ENCODE data around the gene SLC22A7. TPM values are rescaled to one million over a fixed set of nuclear protein-coding genes. Genes with fewer than 3 reads are reported as not detected.

SLC22A7 gene
- total and polyA plus RNA-seq, 2 experiments from 2014 or later: 0.31 TPM; not detected in 1

DNA sequence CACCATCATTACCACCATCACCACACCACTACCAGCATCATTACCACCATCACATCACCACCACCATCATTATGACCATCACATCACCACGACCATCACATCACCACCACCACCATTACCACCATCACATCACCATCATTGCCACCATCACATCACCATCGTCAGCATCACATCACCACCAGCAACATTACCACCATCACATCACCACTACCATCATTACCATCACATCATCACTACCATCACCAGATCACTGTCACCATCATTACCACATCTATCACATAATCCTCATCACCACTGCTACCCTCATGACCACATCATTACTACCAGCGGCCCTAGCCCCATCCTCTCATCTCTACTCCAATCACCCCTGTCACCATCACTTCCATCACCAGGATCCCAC is 3.5 kb upstream of the SLC22A7 start:
- no peaks in the 10 kb centered on the region for H3K27me3 ChIP-seq (ENCODE audit: insufficient read depth)
- Mint-ChIP-seq H3K36me3 (ENCODE audit: low read depth) (no peaks in the 10 kb centered on the region), H3K4me1 (peaks cover 4% of the 10 kb centered on the region; the same call in 2 of the 3 replicates), H3K27me3 (ENCODE audit: insufficient read depth, low read depth, poor library complexity) (peaks cover 5% of the 10 kb centered on the region), H3K9me3 (no peaks in the 10 kb centered on the region), H3K27ac (no peak overlapping the region), H3K4me3 (no peak overlapping the region)
- ATAC-seq (no peak), DNase-seq (ENCODE audit: low spot score) (no peak)
- H4K20me1 ChIP-seq (replicated peaks; ENCODE audit: insufficient read depth): no peaks in the 10 kb centered on the region
- no peaks in the 10 kb centered on the region for H3K36me3 ChIP-seq (ENCODE audit: insufficient read depth)
- TF ChIP-seq, protein P1, sequence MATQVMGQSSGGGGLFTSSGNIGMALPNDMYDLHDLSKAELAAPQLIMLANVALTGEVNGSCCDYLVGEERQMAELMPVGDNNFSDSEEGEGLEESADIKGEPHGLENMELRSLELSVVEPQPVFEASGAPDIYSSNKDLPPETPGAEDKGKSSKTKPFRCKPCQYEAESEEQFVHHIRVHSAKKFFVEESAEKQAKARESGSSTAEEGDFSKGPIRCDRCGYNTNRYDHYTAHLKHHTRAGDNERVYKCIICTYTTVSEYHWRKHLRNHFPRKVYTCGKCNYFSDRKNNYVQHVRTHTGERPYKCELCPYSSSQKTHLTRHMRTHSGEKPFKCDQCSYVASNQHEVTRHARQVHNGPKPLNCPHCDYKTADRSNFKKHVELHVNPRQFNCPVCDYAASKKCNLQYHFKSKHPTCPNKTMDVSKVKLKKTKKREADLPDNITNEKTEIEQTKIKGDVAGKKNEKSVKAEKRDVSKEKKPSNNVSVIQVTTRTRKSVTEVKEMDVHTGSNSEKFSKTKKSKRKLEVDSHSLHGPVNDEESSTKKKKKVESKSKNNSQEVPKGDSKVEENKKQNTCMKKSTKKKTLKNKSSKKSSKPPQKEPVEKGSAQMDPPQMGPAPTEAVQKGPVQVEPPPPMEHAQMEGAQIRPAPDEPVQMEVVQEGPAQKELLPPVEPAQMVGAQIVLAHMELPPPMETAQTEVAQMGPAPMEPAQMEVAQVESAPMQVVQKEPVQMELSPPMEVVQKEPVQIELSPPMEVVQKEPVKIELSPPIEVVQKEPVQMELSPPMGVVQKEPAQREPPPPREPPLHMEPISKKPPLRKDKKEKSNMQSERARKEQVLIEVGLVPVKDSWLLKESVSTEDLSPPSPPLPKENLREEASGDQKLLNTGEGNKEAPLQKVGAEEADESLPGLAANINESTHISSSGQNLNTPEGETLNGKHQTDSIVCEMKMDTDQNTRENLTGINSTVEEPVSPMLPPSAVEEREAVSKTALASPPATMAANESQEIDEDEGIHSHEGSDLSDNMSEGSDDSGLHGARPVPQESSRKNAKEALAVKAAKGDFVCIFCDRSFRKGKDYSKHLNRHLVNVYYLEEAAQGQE (IDR thresholded peaks at IDR 0.05; ENCODE audit: unreplicated experiment): no peak
- TF ChIP-seq, protein P2, sequence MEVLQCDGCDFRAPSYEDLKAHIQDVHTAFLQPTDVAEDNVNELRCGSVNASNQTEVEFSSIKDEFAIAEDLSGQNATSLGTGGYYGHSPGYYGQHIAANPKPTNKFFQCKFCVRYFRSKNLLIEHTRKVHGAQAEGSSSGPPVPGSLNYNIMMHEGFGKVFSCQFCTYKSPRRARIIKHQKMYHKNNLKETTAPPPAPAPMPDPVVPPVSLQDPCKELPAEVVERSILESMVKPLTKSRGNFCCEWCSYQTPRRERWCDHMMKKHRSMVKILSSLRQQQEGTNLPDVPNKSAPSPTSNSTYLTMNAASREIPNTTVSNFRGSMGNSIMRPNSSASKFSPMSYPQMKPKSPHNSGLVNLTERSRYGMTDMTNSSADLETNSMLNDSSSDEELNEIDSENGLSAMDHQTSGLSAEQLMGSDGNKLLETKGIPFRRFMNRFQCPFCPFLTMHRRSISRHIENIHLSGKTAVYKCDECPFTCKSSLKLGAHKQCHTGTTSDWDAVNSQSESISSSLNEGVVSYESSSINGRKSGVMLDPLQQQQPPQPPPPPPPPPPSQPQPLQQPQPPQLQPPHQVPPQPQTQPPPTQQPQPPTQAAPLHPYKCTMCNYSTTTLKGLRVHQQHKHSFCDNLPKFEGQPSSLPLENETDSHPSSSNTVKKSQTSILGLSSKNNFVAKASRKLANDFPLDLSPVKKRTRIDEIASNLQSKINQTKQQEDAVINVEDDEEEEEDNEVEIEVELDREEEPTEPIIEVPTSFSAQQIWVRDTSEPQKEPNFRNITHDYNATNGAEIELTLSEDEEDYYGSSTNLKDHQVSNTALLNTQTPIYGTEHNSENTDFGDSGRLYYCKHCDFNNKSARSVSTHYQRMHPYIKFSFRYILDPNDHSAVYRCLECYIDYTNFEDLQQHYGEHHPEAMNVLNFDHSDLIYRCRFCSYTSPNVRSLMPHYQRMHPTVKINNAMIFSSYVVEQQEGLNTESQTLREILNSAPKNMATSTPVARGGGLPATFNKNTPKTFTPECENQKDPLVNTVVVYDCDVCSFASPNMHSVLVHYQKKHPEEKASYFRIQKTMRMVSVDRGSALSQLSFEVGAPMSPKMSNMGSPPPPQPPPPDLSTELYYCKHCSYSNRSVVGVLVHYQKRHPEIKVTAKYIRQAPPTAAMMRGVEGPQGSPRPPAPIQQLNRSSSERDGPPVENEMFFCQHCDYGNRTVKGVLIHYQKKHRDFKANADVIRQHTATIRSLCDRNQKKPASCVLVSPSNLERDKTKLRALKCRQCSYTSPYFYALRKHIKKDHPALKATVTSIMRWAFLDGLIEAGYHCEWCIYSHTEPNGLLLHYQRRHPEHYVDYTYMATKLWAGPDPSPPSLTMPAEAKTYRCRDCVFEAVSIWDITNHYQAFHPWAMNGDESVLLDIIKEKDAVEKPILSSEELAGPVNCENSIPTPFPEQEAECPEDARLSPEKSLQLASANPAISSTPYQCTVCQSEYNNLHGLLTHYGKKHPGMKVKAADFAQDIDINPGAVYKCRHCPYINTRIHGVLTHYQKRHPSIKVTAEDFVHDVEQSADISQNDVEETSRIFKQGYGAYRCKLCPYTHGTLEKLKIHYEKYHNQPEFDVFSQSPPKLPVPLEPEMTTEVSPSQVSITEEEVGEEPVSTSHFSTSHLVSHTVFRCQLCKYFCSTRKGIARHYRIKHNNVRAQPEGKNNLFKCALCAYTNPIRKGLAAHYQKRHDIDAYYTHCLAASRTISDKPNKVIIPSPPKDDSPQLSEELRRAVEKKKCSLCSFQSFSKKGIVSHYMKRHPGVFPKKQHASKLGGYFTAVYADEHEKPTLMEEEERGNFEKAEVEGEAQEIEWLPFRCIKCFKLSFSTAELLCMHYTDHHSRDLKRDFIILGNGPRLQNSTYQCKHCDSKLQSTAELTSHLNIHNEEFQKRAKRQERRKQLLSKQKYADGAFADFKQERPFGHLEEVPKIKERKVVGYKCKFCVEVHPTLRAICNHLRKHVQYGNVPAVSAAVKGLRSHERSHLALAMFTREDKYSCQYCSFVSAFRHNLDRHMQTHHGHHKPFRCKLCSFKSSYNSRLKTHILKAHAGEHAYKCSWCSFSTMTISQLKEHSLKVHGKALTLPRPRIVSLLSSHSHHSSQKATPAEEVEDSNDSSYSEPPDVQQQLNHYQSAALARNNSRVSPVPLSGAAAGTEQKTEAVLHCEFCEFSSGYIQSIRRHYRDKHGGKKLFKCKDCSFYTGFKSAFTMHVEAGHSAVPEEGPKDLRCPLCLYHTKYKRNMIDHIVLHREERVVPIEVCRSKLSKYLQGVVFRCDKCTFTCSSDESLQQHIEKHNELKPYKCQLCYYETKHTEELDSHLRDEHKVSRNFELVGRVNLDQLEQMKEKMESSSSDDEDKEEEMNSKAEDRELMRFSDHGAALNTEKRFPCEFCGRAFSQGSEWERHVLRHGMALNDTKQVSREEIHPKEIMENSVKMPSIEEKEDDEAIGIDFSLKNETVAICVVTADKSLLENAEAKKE (CRISPR knock-in tag; IDR thresholded peaks at IDR 0.05): no peak
- no peak for TF ChIP-seq EZH2 (IDR thresholded peaks at IDR 0.05; ENCODE audit: low read depth, unreplicated experiment)
- no peak for TF ChIP-seq ETS1 (IDR thresholded peaks at IDR 0.05)
- TF ChIP-seq STAT1 (IDR thresholded peaks at IDR 0.05; ENCODE audit: unreplicated experiment): no peak
- no peak for TF ChIP-seq JUNB (IDR thresholded peaks at IDR 0.05; ENCODE audit: unreplicated experiment)
- no peak for TF ChIP-seq NANOG (IDR thresholded peaks at IDR 0.05; ENCODE audit: borderline replicate concordance)
- TF ChIP-seq POLR2AphosphoS5 (IDR thresholded peaks at IDR 0.05; ENCODE audit: low read depth): no peak
- TF ChIP-seq ZNF114 (CRISPR knock-in tag; IDR thresholded peaks at IDR 0.05): no peak
- no peak for TF ChIP-seq CTCF (conservative IDR thresholded peaks at IDR 0.05; ENCODE audit: low read depth in 2 of 2)
- no peak for TF ChIP-seq CREB1 (CRISPR knock-in tag; IDR thresholded peaks at IDR 0.05; ENCODE audit: low read depth)
- TF ChIP-seq EZH2phosphoT487 (IDR thresholded peaks at IDR 0.05; ENCODE audit: unreplicated experiment): no peak
- TF ChIP-seq ZNF331 (CRISPR knock-in tag; IDR thresholded peaks at IDR 0.05; ENCODE audit: low read depth): no peak
- no peak overlapping the region for H2AFZ ChIP-seq
- peaks cover 8% of the 10 kb centered on the region; the same call in 1 of the 2 replicates for H3K9me2 ChIP-seq (ENCODE audit: insufficient read depth)
- H3K4me3 ChIP-seq: no peak overlapping the region
- no peak overlapping the region for H3K4me2 ChIP-seq
- H3K4me1 ChIP-seq (ENCODE audit: insufficient read depth): no peaks in the 10 kb centered on the region
- H3F3A ChIP-seq (replicated peaks; ENCODE audit: low read depth): no peaks in the 10 kb centered on the region
- no peaks in the 10 kb centered on the region for H3K79me2 ChIP-seq (replicated peaks; ENCODE audit: insufficient read depth)
- H3K27ac ChIP-seq (ENCODE audit: low read depth): no peak overlapping the region
